ENCODE data around the gene CROCC2. TPM values are rescaled to one million over a fixed set of nuclear protein-coding genes. Genes with fewer than 3 reads are reported as not detected.

The CROCC2 gene
- total RNA-seq, 1 donor from 2014 or later: not detected

DNA sequence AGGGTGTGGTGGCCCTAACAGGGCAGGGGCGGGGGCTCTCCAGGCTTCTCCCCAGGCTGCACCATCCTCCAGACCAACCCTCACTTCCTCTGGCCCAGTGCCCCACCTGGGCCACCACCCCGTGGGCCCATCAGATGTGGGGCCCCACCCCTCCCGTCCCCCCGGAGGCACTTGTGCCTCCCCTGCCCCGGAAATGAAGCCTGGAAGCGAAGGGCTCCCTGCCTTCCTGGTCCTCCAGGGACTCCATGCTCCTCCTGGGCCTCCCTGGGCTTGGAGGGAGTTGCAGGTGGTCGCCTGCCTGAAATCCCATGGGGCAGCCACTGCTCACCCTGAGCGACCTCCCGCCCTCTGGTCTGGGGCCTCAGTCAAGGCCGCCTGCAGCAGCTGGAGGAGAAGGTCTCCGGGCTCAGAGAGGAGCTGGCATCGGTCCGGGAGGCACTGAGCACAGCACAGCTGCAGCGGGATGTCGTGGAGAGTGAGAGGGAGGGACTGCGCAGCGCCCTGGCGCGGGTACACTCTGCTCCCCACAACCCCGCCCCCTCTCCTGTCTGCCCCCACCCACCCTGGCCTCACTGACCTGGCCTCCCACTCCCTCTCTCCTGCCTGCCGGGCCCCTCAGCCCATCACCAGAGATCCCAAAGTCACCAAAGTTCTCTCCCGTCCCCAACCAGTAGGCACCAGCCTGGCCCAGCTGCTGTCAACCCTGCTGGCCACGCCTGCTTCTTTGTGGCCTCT, 28.0 kb downstream of the CROCC2 start:
- DNase-seq: peak; percentile 87

DNA sequence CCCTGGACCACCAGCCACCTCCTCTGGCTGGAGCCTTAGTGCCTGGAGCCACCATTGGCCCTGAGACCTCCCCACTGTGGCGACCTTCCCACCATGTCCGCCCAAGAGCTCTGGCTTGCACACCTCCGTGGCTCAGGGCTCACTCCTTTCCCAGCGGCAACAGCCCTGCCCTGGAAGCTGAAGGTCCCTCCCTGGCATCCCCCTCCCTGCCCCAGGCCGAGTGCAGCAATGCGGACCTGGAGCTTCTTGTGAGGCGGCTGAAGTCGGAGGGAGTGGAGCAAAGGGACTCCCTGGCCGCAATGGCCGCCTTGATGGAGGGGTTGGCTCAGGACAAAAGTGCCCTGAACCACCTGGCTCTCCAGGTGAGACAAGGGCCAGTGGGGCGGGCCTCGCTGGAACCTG, 28.6 kb downstream of the CROCC2 start:
- DNase-seq: no peak

DNA sequence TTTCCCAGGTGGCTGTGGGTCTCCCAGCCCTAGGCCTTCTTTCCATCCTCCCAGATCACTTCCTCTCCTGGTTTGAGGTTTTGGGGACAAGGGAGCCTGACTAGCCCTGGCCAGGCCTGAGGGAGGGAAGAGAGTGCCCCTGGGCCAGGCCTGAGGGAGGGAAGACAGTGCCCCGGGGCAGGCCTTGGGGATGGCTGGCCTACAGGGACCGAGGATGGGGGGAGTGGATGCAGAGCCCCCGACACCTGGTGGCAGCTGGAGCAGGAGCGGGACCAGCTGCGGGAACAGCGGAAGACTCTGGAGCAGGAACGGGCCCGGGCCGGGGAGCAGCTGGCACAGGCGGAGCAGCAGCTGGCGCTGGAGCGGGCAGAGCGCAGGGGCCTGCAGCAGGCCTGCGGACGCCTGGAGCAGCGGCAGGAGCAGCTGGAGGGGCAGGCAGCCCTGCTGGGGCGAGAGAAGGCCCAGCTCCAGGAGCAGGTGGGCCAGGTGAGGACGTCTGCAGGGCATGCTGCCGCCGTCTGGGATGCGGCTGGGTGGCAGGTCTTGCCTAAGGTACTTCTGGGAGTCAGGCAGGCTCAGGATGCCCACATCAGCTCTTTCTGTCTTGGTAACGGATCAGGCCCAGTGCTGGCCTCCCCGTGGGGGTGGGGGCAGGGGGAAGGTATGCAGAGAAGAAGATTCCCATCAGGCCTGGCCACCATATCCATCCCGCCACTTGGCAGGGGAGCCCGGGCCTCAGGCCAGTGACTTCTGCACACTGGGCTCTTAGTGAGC, 29.2 kb downstream of the CROCC2 start:
- DNase-seq: peak; percentile 83

DNA sequence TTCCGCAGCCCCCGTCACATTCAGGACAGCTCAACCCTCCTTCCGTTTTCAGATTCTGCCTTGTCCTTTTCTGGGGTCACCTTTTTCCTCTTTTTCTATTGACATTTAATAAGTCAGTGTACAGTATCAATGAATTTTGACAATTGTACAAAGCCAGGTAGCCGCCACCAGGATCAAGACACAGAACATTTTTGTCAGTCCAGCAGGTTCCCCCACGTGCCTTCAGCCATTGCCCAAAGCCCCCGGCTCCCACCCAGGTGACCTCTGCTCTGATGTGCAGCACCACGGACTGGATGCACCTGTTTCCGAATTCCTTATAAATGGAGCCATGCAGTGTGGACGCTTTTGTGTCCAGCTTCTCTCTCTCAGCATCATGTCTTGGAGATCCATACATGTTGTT, 30.0 kb downstream of the CROCC2 start:
- no peak for DNase-seq

DNA sequence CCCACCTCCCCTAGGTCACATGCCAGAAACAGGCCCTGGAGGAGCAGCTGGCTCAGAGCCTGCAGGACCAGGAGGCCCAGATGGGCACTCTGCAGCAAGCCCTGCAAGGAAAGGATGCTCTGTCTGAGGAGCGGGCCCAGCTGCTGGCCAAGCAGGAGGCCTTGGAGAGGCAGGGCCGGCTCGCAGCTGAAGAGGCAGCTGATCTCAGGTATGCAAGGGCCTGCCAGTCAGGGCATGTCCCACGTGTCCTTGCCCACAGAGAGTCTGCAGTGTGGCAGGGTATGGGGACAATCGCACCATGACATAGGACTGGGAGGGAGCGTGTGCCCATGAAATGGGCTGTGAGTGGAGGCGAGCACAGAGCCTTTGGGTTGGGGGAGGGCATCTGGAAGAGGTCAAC, 39.9 kb downstream of the CROCC2 start:
- no peak for DNase-seq

DNA sequence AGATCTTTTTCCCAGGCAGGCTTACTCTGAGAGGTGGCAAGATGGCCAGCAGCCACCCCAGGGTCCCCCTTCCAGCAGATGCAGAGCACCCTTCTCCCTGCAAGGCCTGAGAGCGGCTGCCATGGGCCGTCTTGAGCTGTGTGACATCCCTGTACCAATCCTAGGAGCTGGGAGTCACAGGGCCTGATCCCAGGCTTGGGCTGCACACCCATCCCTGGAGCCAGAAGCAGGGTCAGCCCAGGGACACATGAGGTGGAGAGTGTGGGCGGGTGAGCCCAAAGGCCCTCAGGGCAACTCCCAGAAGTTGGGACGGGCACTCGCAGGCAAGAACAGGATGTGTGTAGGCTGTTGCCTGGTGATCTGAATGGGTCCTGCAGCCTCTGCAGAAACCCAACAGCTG, 40.5 kb downstream of the CROCC2 start:
- DNase-seq: no peak

DNA sequence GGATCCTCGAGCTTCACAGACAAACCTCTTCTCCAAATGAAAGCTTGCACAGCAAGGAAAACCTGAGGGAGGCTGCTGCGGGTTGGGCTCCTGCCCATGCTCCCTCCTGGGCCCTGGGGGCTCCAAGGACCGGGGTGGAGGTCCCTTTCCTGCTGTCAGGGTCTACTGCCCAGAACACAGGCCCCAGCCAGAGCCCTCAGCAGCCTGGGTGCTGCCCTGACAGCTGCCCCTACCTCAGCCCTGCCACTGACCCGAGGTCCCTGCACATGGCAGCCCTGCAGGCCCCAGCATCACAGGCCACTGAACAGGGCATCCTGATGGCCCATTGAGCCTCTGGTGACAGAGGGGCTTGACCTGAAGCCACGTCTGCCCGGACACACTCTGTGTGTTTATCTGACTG, 41.0 kb downstream of the CROCC2 start:
- DNase-seq: no peak

DNA sequence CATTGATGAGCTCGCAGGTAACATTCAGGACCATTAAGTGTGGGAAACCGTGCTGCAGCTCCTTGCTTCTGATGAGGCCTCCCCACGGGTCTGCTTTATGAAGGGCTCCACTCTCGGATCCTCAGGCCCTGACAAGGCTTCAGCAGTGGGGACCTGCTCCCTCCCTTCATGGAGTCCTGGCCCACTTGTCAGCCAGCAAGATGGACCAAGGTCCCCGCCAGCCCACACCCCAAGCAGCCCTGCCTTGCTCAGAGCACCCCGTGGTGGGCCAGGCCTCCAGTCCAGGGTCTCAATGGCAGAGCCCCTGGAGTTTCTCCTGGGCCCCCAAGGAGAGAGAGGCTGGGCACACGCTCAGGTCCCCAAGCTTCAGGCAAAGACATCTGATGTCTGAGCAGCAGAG, 41.5 kb downstream of the CROCC2 start:
- no peak for DNase-seq

DNA sequence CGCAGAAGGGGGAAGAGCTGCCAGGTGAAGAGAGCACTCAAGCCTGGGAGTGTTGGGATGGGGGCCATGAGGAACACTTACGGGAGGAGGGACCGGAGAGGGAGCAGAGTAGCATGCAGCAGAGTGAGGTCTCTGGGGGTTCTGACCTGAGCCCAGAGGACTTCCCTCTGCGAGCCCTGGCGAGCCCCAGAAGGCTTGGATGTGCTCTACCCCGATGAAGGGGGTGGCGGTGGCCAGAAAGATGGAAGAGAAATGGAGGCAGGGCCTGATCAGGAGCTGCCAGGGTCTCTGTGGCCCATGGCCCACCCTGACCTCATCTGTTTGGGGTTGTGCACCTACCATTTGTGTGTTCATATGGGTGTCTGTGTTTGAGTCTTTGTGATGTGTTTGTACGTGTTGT, 42.0 kb downstream of the CROCC2 start:
- no peak for DNase-seq

DNA sequence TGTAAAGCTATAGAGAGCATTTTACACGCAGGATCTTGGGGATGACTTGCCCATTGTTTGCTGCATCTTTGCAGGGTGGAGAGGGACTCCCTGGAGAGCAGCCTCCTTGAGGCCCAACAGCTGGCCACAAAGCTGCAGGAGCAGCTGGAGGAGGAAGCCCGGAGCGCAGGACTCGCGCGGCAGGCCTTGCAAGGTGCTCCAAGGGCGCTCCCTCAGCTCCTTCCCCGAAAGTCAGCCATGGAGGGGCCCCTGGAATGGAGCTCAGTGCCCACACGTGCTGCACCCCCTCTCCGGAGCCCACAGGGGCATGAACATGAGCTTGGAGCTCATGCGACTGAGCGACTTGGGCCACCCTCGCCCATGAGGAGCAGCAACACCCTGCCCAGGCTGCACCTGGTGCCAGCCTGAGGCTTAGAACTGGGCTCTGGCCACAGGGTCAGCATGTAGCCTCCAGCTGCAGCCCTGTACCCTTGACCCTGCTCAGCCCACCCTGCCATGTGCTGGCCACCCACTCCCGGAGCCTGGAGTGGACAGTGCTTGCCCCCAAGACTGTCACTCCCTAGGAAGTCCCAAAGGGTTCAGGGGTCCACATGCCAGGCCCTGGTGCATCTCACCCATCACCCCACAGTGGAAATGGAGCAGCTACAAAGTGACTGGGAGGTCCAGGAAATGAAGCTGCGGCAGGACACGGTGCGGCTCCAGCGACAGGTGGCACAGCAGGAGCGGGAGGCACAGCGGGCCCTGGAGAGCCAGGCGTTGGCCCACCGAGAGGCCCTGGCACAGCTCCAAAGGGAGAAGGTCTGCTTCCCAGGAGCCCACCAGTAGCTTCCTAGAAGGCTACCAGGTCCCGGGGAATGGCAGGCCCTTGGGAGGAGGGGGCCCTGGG, 43.0 kb downstream of the CROCC2 start:
- no peak for DNase-seq

DNA sequence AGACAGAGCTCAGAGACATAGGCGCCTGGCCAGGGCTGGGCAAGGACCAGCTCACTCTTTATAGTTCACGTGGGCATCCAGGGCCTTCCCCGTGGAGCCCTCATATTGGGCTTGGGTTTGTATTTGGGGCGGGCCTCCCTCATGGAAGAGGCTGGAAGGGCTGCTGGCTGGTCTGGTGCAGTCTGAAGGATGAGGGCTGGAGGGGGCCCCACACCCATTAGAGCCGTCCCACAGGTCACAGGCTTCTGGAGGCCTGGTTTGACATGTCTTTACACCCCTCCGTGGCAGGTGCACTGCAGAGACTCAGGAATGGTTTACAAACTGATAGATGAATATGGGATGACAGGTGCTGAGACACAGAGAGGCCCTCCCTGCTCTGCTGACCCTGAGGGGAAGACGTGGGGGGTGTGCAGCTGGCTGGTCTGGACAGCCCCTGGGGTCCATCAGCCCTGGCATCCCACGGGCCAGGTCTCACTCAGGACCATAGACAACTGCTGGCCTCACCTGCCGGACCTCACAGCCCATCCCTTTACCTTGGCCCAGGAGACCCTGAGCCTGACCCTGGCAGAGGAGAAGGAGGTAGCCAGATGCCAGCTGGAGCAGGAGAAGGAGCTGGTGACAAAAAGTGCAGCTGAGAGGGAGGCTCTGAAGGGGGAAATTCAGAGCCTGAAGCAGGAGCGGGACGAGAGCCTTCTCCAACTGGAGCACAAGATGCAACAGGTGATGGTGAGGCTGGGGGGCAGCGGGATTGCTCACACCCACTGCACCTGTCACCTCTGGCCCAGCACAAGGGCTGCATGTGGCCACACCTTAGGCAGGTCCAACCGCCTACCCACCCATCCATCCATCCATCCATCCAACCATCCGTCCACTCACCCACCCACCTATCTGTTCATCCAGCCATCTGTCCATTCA, 43.9 kb downstream of the CROCC2 start:
- no peak for DNase-seq

DNA sequence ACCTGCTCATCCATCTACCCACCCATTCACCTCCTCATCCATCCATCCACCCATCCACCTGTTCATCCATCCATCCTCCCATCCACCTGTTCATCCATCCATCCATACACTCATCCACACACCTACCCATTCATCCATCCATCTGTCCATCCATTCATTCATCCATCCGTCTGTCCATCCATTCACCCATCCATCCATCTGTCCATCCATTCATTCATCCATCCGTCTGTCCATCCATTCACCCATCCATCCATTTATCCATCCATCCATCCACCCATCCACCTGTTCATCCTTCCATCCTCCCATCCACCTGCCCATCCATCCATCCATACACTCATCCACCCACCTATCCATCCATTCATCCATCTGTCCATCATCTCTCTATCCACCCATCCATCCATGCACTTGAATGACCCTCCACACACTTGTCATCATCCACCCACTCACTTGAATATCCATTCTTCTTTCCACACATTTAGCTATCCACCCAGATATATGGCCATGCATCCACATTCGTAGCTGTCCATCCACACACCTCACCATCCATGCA, 45.0 kb downstream of the CROCC2 start:
- DNase-seq: no peak

DNA sequence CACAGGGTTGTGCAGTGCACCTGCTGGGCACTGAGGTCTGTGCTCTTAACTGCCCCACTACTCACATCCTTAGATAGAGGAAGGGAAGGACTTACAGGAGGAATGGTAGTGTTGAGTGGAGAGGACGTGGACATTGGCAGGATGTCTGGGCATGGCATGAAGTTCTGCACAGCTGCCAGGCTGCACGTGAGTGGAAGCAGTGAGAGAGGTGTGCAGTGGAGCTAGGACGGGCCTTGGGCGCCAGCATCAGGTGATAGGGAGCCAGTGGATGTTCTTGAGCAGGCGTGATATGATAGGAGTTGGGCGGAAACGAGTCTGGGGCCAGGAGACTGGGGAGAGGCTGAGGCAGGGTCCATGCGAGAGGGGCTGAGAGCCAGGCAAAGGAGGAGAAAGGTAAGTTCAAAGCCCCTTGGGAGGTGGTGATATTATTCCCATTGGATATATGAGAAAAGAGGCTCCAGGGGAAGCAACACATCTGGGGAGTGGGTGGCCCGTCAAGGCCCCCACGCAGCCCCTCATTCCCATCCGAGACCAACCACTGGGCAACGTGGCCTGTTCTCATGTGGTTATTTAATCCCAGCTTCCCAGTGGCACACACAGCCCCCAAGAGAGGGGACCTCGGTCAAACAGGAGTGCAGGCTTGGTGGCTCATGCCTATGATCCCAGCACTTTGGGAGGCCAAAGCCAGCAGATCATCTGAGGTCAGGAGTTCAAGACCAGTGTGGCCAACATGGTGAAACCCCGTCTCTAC, 46.5 kb downstream of the CROCC2 start:
- DNase-seq: no peak

DNA sequence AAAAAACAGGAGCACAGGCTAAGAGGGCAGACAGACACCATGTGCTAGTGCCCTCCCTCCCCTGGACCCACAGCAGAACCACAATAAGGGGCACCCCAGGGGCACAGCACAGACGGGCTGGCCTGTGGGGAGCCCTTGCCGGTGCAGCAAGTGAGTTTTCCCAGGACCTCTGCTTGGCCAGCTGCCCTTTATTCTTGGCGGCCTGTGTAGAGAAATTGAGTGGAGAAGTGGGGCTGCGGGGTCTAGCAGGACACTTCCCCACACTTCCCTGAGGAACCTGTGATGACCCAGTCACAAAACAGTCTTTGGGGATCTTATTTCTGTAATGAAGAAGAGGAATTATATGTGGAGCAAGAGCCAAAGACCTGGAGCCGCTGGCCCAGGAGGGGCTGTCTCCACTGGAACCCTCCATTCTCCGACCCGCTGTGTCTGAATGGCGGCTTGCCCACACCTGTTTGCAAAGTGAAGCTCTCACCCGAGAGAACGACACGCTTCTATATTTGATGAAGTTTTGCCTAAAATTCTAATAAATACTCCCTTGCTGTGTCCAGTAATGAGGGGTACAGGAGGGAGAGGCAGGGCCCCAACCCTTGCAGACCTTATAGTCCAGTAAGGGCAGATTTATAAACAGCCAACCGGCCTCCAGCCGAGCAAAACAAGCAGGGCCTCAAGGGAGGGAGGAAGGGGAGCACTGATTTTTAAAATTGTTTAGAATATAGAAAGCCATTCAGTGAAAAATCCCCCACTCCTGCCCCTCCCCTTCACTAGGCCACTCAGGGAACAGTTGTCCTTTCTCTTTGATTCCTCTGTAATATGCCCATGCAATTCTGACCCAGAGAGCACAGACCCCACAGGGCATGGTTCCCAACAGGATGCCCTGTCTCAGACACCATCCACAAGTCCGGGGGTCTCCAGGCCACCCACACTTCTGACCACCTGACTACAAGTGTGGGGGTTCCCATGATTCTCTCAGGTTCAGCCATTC, 47.6 kb downstream of the CROCC2 start:
- no peak for DNase-seq

DNA sequence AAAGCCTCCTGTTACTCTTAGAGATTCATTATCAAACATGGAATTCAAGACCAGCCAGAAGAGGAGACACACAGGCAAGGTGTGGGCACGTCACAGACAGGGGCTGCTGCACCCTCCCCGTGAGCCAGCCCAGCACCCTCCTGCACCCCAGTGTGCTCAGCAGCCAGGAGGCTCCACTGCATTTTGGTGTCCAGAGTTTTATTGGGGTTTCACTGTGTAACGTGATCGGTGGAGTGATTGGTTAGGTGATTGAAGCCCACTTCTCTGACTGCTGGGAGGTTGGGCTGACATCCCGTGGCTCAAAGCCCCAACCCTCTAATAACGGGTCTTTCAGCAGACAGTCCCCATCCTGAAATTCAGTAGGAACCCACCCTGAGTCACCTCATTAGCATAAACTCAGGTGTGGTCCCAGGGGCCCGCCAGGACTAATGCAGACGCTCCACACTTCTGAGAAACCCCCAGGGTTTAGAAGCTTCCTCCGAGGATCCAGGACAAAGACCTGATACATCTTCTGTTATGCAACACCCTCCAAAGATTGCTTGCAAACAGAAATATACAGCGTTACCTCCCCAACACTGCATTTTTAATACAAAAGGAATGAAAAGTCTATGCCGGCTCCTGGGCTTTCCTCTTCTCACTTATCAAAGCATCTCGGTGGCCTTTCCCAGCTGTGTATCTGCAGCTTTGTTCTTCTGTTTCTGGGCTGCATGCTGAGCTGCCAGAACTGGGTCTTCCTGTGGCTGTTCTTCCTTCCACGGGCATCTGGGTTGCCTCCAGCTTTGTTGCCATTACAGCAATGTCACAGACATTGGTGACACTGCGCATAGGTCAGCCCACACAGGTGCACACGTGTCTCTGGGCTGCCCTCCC, 48.5 kb downstream of the CROCC2 start:
- DNase-seq: no peak

DNA sequence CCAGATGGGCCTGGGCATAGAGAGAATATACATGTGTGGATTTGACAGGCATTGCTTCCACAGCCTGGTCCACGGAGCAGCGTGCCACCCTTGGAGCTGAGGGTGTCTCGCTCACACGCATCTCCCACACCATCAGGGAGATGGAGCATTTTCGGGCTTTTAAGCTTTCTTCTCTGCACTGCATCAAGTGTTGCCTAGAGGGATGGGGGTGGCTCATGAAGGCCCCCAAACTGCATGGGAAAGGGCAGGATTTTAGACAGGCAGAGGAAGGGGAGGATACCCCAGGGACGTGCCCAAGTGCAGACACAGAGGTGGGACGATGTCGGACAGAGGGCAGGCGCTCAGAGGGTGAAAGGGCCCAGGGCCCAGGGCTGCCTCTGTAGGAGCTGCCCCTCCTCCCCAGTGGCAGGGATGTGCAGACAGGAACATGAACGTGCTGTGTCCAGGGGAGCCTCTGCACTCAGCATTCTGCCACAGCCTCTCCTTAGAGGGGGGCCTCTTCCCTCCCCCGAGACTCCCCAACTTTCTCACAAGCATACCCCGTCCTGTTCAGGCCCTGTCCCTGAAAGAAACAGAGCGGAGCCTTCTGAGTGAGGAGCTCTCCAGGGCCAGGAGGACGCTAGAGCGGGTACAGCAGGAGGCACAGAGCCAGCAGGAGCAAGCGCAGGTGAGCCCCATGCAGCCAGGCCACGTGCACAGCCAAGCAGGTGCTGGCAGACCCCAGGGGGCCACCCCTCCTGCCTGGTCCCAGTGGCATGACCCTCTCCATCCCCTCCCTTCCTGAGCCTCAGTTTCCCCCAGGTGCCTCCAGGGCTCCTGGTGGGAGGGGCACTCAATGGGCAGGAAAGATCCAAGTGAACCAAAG, 49.4 kb downstream of the CROCC2 start:
- no peak for DNase-seq

DNA sequence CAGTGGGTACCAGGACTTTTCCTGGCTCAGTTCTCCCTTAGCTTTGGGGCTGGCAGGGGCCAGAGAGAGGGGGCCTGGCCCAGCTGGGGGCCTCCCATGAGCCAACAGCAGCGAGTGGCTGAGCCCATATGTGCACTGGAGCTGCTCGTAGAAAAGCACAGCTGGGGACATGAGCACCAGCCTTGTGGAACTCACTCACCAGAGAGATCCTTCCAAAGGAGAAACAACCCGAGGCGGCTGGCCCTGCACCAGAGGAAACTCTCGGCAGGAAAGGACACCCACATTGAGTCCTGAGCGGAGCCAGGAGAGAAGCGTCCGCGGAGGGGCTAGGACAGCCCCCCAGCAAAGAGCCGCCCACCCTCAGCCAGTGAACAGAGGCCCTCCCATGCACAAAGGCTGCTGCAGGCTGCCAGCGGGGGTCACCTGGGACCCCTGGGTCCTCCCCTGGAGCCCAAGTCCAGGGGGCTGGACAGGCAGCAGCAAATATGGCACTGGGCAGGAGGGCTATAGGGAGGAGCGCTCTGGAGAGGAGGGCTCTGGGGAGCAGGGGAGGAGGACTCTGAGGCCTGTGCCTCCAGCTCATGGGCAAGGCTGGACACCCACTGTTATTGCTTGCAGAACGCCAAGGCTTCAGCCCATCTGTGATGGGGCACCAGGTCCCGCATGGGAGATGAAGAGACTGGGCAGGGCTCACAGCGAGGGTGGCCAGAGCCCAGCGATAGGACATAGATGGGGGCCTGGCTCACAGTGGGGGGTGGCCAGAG, 50.2 kb downstream of the CROCC2 start:
- peak; percentile 63 for DNase-seq

Measured in tongue (tissue), 2 donors.